SIG-M5 treated with dmso at 0.1 percent for 504 hours (cell line): ENCODE results near the gene OSBPL10.

ENCODE experiments used
- DNase-seq: peaks from one replicate; lab custom pipeline; 2025; ENCODE audit not compliant: unreplicated experiment; lab: John Stamatoyannopoulos, UW

The OSBPL10 gene

GRCh38 chr3:31625358-31625757 is 355.7 kb downstream of the OSBPL10 start:
- DNase-seq, result no peak

GRCh38 chr3:31624083-31624709 is 356.9 kb downstream of the OSBPL10 start:
- no peak for DNase-seq

- DNase-seq, result no peak
Measured at GRCh38 chr3:31622636-31623288, 358.3 kb downstream of the OSBPL10 start.

- no peak for DNase-seq
Measured at GRCh38 chr3:31621314-31621713, 359.7 kb downstream of the OSBPL10 start.

- no peak for DNase-seq
Measured at GRCh38 chr3:31620656-31621055, 360.4 kb downstream of the OSBPL10 start.

GRCh38 chr3:31616711-31617110 is 364.4 kb downstream of the OSBPL10 start:
- no peak for DNase-seq

- no peak for DNase-seq
Measured at GRCh38 chr3:31615071-31615875, 365.8 kb downstream of the OSBPL10 start.

GRCh38 chr3:31614162-31614921 is 366.7 kb downstream of the OSBPL10 start:
- DNase-seq, result no peak

- no peak for DNase-seq
Measured at GRCh38 chr3:31613654-31614053, 367.4 kb downstream of the OSBPL10 start.

GRCh38 chr3:31613177-31613576 is 367.9 kb downstream of the OSBPL10 start:
- DNase-seq, result no peak
